CD4-positive, alpha-beta T cell (primary cell): ENCODE measurements around the gene AAK1. TPM values are rescaled to one million over a fixed set of nuclear protein-coding genes. Genes with fewer than 3 reads are reported as not detected.
A peak's percentile ranks its signal among the peaks of the same experiment; 100 is the strongest.
"Not testable (repeated sequence)": the region's sequence is repeated elsewhere in the genome, so short reads cannot be mapped to it uniquely, and the experiment has no call there.

Source experiments
- ATAC-seq: fragments of 200-7000 bp; cut with Tn5 transposase; one replicate; pipeline ENCODE4 v1.10.0; 2022; ENCODE audit warnings: mild to moderate bottlenecking; ENCODE audit not compliant: poor library complexity
- CTCF ChIA-PET: fragments of 350-600 bp; sonication (Branson Sonifier 250); formaldehyde crosslinking; loops from one replicate; lab custom pipeline; 2021; ENCODE audit warnings: antibody characterized with exemption, inconsistent platforms; lab: Charles Lee
- POLR2A ChIA-PET: fragments of 350-600 bp; sonication (Branson Sonifier 250); formaldehyde crosslinking; loops from one replicate; lab custom pipeline; 2021; ENCODE audit warnings: antibody characterized with exemption, inconsistent platforms; lab: Charles Lee
- DNase-seq, 14 experiments: peaks; one replicate each; pipeline ENCODE4 v3.0.0-alpha.2; 2013 to 2020; ENCODE audit warnings: mixed read lengths in 2 of 14
- H3K27ac ChIP-seq, 2 donors: one replicate each; pipeline versions ENCODE4 v1.5.1 to v1.7.0; 2013; ENCODE audit warnings: low read length in 2 of 2, low read depth in 1 of 2, mild to moderate bottlenecking in 1 of 2
- H3K27me3 ChIP-seq, 2 experiments: 1 replicate in 1 of 2; 2 replicates in 1 of 2; pipeline versions ENCODE4 v1.6.1 to v1.7.0; 2013; ENCODE audit warnings: low read length in 2 of 2, control low read depth in 1 of 2, mild to moderate bottlenecking in 1 of 2, moderate library complexity in 1 of 2; ENCODE audit not compliant: insufficient read depth in 2 of 2, control insufficient read depth in 1 of 2
- H3K36me3 ChIP-seq: one replicate; pipeline ENCODE4 v1.6.1; 2013; ENCODE audit warnings: low read length, control low read depth; ENCODE audit not compliant: insufficient read depth
- H3K4me1 ChIP-seq: one replicate; pipeline ENCODE4 v1.6.1; 2013; ENCODE audit warnings: low read length, control low read depth; ENCODE audit not compliant: insufficient read depth
- H3K4me3 ChIP-seq: one replicate; pipeline ENCODE4 v1.5.1; 2013; ENCODE audit warnings: mild to moderate bottlenecking, low read length, moderate library complexity
- H3K9me3 ChIP-seq, 2 experiments: 1 replicate in 1 of 2; 2 replicates in 1 of 2; pipeline versions ENCODE4 v1.6.1 to v1.7.0; 2013; ENCODE audit warnings: low read length in 2 of 2, mild to moderate bottlenecking in 2 of 2, control low read depth in 1 of 2, moderate library complexity in 1 of 2; ENCODE audit not compliant: control insufficient read depth in 1 of 2, insufficient read depth in 1 of 2
- H3K27ac Mint-ChIP-seq: one replicate; pipeline ENCODE4 v1.8.0; 2020; ENCODE audit warnings: mixed read lengths
- H3K27me3 Mint-ChIP-seq: one replicate; pipeline ENCODE4 v1.8.0; 2021; ENCODE audit warnings: mixed read lengths
- H3K36me3 Mint-ChIP-seq: one replicate; pipeline ENCODE4 v1.8.0; 2021; ENCODE audit warnings: low read depth, mixed read lengths
- H3K4me1 Mint-ChIP-seq: one replicate; pipeline ENCODE4 v1.8.0; 2021; ENCODE audit warnings: low read depth, mixed read lengths
- H3K4me3 Mint-ChIP-seq: one replicate; pipeline ENCODE4 v1.8.0; 2020; ENCODE audit warnings: mild to moderate bottlenecking, mixed read lengths
- H3K9me3 Mint-ChIP-seq: one replicate; pipeline ENCODE4 v1.8.0; 2020; ENCODE audit warnings: mixed read lengths
- intact Hi-C, 2 experiments: fragments of 100-400 bp; cut with DNase I in 1 of 2; cut with micrococcal nuclease in 1 of 2; formaldehyde crosslinking; loops; one replicate each; pipeline versions ENCODE4 v1.15.1 to v1.9.0; 2023 to 2025; cut with DNase I, micrococcal nuclease
- total RNA-seq, 174 experiments: library from RNA in 2 of 174; stranded (reverse) in 2 of 174; gene quantifications; one replicate each; pipeline ENCODE4 v1.2.3 and lab custom pipeline; 2021 to 2026
- TF ChIP-seq, protein P1 (sequence below): fragments of 200-600 bp; IDR thresholded peaks from one replicate; pipeline ENCODE4 v1.8.0; 2022; ENCODE audit warnings: antibody characterized with exemption, mild to moderate bottlenecking

Gene AAK1
- total RNA-seq, 2 experiments from 2014 or later = 201 to 208 TPM

DNA sequence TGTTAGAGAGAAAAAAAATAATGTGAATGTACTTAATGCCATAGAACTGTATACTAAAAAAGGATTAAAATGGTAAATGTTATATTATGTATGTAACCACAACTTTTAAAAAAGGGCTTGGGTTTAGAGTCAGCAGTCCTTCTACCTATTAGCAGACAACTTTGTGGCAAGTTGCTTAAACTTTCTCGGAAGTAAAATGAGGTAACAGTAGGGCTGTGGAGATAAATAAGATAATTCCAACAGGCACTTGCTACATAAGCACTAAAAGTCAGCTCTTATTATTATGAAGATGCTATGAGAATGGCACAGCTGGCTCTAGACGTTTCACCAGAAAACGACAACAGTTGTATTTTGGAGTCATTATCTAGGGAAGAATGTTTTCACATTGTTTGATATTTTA, 31.3 kb downstream of the AAK1 start:
- DNase-seq (no peak), ATAC-seq (no peak)
- no peak overlapping the region for H3K4me3 Mint-ChIP-seq
- ChIA-PET CTCF (no interaction called here), POLR2A (interaction anchor here (2.0 kb wide), 1 partner anchor 8 kb away, joined by 5 read pairs; no protein-coding TSS in a partner anchor)
- Histone ChIP-seq H3K36me3 (peaks cover 44% of the 10 kb centered on the region), H3K9me3 (peaks cover 0 to 3% of the 10 kb centered on the region in 2 experiments), H3K4me1 (peaks cover 59% of the 10 kb centered on the region), H3K27me3 (no peaks in the 10 kb centered on the region), H3K4me3 (no peak overlapping the region), H3K27ac (no peak overlapping the region)
- H3K9me3 Mint-ChIP-seq = no peaks in the 10 kb centered on the region
- TF ChIP-seq, protein P1, sequence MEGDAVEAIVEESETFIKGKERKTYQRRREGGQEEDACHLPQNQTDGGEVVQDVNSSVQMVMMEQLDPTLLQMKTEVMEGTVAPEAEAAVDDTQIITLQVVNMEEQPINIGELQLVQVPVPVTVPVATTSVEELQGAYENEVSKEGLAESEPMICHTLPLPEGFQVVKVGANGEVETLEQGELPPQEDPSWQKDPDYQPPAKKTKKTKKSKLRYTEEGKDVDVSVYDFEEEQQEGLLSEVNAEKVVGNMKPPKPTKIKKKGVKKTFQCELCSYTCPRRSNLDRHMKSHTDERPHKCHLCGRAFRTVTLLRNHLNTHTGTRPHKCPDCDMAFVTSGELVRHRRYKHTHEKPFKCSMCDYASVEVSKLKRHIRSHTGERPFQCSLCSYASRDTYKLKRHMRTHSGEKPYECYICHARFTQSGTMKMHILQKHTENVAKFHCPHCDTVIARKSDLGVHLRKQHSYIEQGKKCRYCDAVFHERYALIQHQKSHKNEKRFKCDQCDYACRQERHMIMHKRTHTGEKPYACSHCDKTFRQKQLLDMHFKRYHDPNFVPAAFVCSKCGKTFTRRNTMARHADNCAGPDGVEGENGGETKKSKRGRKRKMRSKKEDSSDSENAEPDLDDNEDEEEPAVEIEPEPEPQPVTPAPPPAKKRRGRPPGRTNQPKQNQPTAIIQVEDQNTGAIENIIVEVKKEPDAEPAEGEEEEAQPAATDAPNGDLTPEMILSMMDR = no peak
- H3K4me1 Mint-ChIP-seq = peaks cover 78% of the 10 kb centered on the region
- H3K27me3 Mint-ChIP-seq = no peaks in the 10 kb centered on the region
- intact Hi-C loops = no loop called here
- peak overlapping the region; percentile 45 for H3K27ac Mint-ChIP-seq
- H3K36me3 Mint-ChIP-seq = peaks cover 81% of the 10 kb centered on the region

DNA sequence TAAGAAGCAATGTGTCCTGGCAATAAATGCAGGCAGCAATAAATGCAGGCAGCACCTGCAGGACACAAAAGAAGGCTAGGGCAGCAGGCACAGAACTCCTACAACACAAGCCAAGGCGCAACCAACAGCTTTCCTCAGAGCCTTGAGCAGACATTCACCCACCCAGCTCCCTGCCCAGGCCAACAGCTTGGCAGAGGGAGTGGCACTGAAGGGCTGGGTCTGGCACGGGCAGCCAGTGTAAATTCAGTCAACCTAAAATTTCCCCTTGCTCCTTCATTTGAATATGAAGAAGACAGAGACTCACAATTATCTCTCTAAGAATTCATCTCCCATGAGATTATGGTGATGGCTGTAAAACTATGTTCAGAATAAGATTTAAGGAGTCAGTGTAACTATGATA, 35.4 kb downstream of the AAK1 start:
- no peaks in the 10 kb centered on the region for H3K9me3 ChIP-seq
- H3K9me3 Mint-ChIP-seq = peaks cover 8% of the 10 kb centered on the region
- no peaks in the 10 kb centered on the region for H3K27me3 ChIP-seq
- intact Hi-C loops = loop anchor here in 1 of 2 experiments (5.0 kb wide), 1 partner anchor 166 kb away; no protein-coding TSS in a partner anchor
- H3K27me3 Mint-ChIP-seq = no peaks in the 10 kb centered on the region
- POLR2A ChIA-PET = interaction anchor here (1.4 kb wide), 1 partner anchor 31 kb away, joined by 3 read pairs; no protein-coding TSS in a partner anchor
- H3K4me3 ChIP-seq = no peak overlapping the region
- H3K36me3 Mint-ChIP-seq = peaks cover 84% of the 10 kb centered on the region
- CTCF ChIA-PET = interaction anchor here (0.6 kb wide), 1 partner anchor 13 kb away, joined by 4 read pairs; no protein-coding TSS in a partner anchor
- peaks cover 90% of the 10 kb centered on the region for H3K4me1 Mint-ChIP-seq
- peak overlapping the region in 1 of 2 donors; percentile 29 for H3K27ac ChIP-seq
- no peak for ATAC-seq
- H3K36me3 ChIP-seq = peaks cover 29% of the 10 kb centered on the region
- TF ChIP-seq, protein P1 = no peak
- H3K4me1 ChIP-seq = peaks cover 49% of the 10 kb centered on the region
- no peak for DNase-seq
- H3K4me3 Mint-ChIP-seq = no peak overlapping the region
- peak overlapping the region; percentile 89 for H3K27ac Mint-ChIP-seq

DNA sequence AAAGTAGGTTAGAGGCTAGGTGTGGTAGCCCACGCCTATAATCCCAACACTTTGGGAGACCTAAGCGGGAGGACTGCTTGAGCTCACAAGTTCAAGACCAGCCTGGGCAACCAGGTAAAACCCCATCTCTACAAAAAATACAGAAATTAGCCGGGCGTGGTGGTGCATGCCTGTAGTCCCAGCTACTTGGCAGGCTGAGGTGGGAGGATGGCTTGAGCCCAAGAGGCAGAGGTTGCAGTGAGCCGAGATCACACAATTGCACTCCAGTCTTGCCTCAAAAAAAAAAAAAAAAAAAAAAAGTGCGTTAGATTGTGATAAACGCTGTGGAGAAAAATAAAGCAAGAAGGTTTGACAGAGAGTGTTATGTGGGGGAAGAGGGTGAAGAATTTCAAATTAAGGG, 36.8 kb downstream of the AAK1 start:
- H3K36me3 ChIP-seq = peaks cover 24% of the 10 kb centered on the region
- POLR2A ChIA-PET = interaction anchor here (0.6 to 1.1 kb wide), 2 partner anchors 17 to 222 kb away, joined by 3 read pairs; no protein-coding TSS in a partner anchor
- not testable (repeated sequence) for H3K27me3 ChIP-seq, DNase-seq, ATAC-seq, H3K4me3 ChIP-seq, H3K9me3 Mint-ChIP-seq, H3K9me3 ChIP-seq, H3K27ac ChIP-seq, H3K27me3 Mint-ChIP-seq
- peak overlapping the region; percentile 89 for H3K27ac Mint-ChIP-seq
- CTCF ChIA-PET = interaction anchor here (1.1 kb wide), 2 partner anchors 22 to 42 kb away, joined by 5 to 7 read pairs; no protein-coding TSS in a partner anchor
- intact Hi-C loops = loop anchor here in 1 of 2 experiments (5.0 kb wide), 1 partner anchor 164 kb away; no protein-coding TSS in a partner anchor
- H3K4me3 Mint-ChIP-seq = peak overlapping the region; percentile 52
- H3K36me3 Mint-ChIP-seq = peaks cover 75% of the 10 kb centered on the region
- peaks cover 47% of the 10 kb centered on the region for H3K4me1 ChIP-seq
- peaks cover 89% of the 10 kb centered on the region for H3K4me1 Mint-ChIP-seq
